HG03439 (cell line): ENCODE results near the gene UNC13B.

Source experiments
- ATAC-seq: cut with Tn5 transposase; IDR thresholded peaks from one replicate; pipeline ENCODE4 v1.9.1; 2021; ENCODE audit warnings: mild to moderate bottlenecking, moderate library complexity; ENCODE audit not compliant: unreplicated experiment

Gene UNC13B

DNA sequence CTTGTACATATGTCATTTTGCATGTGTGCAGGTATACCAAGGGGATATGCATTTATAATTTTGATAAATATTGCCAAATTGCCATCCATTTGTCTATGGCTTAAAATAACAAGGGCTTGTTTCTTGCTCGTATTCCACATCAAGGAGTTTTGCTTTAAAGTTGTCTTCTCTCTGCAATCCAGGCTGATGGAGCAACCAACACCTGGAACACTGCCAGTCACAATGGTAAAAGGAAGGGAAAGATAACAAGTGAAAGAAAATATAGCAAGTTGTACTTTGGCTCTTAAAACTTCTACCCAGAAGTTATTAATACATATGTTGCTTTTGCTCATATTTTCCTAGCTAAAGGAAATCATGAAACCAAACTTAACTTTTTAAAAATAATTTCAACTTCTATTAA is 156.9 kb downstream of the UNC13B start:
- no peak for ATAC-seq

DNA sequence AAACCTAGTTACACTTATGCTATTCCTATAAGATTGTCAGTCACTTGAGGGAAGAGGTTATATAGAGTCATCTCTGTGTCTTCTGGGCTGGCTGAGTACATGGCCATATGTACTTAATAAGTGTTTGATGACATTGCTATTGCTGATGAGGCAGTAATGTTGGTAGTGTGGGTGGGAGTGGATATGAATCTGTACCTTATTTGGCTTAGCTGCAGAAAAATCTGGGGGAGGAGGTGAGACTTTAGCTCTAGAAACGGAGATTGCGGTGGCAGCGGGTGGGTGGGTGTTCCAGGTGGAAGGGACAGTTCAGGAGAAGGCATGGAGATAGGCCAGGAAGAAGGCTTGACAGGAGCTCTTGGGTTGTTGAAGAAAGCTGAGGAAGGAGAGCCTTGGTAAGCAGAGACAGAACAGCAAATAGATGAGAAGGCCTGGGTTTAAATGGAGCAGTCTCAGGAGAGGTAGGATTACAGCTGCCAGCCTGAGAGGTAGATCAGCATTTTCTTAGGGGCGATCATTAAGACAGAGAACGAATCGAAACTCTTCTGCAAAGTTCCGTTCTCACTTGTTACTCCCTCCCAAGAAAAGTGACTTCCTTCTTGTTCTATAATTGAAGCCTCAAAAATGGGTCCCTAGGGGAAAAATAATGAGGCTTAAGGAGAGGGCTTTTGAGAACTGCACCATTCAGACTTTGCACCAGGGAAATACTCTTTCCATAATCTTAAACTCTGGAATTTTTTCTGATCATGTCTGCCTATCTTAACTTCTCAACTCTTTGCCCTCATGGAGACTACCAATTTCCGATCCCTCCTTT is 160.5 kb downstream of the UNC13B start:
- no peak for ATAC-seq

DNA sequence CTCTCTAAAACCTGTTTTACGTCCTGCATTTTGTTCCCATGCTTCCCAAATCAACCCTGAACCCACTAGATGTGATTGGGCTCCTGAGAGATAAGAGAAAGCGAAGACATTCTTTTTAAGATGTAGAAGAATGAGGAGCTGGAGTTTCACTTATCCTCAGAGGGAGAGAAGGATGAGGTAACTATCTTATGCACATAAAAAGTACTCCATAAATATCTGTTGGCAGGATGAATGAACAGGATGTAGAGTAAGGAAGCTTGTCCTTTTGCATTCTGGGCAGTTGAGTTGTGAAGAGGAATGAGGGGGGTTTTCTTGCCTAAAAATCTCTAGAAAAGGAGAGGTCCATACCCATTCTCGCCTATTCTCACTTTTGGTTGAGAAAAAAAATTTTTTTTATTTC is 163.2 kb downstream of the UNC13B start:
- no peak for ATAC-seq

DNA sequence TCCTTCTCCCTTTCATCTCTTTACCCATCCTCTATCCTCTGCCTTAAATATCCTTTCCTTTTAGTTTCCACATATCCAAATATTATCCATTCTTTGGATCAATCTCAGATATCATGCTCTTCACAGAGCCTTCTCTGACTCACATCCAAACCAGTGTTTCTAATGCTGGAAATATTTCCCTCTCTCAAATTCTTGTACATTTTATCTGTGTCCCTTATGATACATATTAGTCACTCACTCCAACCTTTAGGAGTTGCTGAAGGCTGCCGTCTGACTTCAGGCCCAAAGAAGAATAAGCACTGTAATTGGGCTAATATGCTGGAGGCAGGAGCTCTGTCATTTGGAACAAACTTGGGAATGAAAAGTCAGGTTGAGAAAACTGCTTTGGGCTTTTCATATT is 171.7 kb downstream of the UNC13B start:
- ATAC-seq, result no peak

DNA sequence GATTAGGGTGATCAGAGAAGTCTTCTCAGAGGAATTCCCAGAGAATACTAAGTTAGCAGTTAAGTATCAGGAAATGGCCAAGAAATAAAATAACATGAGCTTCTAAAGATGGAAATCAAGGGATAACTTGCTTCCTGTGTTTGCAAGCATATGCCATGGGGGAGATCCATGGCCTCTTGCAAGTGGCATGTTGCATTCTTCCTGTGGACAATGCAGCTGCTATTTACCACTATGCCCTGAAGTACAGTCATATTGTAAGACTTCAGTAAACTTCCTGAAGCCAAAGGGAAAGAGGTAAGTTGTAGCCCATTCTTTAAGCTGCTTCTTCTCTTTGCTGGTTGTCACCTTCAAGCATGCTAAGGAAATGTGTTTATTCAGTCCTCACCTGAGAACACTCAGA is 173.4 kb downstream of the UNC13B start:
- ATAC-seq, result no peak

DNA sequence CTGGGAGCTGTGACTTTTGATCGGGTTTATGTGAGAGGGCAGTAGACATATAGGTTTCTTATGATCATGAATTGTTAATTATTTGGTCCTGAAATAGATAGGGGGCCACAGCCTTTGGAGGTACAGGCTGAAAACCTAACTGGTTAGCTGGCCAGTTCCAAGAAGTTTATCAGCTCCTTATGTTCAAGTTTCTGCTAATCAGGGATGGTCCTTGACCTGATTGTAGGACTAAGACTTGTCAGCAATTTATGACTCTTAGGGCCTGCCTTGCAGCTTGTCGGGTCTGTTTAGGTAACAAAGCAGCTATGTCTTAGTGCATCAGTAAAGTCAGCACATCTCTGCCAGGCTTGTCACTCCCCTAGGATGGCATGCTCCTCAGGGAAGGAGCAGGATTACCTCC is 176.3 kb downstream of the UNC13B start:
- no peak for ATAC-seq

DNA sequence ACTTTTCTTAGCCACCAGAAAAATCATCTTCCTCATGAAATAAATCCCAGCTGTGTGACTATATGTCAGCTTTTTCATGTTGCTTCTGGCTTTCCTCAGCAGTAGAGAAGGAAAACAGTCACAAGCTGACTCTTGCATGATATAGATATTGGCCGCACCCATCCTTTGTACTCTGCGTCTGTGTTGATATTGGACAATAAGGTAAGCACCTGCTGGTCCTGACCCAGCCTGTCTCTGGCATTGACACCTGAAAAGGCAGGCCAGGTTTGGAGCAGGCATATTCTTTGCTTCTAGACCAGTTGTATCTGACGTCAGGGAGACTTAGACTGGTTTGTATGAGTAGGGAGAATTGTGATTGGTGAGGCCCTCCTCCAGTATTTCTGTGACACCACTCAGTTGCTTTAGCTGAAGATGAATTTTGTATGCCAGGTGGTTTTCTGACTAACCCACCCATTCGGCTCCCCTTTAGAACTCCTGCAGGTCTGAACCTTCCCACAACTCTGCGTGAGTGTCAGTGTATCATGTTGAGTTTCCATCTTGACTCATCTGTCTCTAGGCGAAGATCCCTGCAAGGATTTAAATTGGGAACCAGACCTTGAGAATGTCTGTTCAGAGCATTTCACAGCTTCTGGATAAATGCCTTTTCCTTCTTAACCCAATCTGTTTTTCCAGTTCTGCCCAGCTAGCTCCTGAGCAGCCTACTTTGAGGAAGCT is 176.9 kb downstream of the UNC13B start:
- ATAC-seq, result no peak

DNA sequence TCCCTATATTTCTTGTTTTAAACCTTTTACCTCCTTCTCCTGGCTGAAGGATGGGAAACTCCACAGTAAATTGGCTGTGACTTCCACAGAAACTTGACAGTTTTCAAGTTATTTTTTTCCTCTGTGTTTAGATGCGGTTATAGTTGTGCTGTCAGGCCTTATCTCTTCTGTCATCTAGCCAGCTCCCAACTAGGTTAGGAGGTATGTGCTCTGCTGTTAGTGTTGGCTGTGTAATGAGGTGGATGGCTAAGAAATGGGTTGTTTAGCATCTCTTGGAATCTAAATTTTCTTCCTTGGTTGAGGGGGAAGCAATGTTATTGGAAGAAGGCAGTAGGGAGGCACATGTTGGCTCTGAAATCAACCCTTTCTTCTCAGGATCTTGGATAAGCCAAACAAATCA is 178.2 kb downstream of the UNC13B start:
- ATAC-seq, result no peak

DNA sequence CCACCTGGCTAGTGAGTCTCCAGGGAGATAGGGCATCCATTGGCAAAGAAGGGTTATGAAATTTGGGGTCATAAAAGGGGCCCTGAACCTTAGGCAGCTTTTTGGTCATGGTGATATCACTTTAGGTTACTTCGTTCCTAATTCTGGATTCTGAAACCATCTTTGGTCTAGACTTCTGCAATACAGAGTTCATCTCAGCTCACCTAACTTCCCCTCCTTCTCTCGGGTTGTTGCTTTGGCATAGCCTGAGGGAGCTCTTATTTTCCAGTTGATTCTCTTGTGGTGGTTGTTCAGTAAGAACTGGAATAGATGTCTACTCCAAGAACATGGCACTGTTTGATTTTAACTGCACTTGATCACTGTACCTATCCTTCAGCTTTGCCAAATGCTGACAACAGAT is 179.2 kb downstream of the UNC13B start:
- ATAC-seq, result no peak

DNA sequence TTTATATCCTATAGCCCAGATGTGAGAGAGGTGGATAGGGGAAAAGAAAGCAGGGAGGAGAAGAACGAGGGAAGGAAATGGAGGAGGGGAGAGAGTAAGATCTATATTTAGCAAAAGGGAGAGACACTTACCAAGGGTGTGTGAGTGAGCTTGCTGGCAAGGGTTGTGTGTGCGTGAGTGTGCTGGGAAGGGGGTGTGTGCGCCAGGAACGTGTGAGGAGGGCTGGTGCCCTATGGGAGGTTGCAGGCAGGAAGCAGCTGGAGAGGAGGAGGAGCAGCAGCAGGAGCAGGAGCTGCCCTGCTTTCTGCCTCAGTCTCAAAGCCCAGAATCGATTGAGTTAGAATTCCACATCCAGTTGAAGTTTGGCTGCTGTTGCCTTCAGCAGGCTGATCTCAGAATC is 179.8 kb downstream of the UNC13B start:
- ATAC-seq, result no peak

DNA sequence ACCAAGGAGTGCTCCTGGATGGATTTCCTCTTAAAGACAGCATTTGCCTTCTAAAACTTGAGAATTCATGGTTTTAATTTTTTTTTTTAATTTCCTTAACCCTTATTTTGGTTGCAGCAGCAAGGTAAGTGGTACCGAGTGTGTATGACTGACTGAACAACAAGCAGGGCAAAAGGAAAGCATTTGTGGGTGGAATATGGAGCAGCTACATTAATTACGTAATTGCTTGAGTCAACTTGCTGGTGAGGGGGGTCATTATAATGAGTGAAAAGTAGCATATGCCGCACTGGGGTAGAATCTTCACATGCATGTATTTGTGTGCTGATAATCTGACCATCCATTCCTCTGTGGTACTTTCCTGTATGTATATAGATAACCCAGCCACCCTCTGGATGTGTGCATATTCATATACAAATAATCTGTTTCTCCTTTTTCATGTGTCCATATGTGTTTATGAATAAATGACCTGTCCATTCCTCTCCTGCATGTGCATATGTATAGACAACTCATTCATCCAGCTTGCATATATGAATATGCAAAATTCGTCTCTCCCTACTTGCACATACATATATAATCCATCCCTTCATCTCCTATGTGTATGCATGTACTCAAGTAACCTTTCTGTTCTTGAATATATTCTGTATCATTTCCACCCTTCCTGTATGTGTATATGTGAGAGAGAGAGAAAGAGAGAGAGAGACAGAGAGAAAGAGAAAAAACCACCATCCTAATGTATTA is 180.6 kb downstream of the UNC13B start:
- ATAC-seq, result no peak

DNA sequence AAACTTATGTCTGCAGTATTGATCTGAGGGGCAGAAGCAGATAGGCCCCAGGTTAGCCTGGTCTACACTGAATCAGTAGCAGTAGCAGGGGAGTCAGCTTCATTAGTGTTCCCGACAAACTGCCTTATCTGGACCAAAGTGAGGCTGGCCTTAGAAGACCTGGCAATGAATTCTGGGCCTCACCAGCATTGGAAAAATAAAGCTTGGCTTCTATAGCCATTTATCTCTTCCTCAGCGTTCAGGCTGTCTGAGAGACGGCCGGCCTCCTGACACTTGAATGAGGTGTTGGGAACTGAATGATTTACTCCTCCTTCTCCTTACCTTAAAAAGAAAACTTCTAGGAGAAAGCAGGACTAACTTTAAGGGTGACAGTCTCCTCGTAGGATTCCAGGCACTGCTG is 186.3 kb downstream of the UNC13B start:
- no peak for ATAC-seq

DNA sequence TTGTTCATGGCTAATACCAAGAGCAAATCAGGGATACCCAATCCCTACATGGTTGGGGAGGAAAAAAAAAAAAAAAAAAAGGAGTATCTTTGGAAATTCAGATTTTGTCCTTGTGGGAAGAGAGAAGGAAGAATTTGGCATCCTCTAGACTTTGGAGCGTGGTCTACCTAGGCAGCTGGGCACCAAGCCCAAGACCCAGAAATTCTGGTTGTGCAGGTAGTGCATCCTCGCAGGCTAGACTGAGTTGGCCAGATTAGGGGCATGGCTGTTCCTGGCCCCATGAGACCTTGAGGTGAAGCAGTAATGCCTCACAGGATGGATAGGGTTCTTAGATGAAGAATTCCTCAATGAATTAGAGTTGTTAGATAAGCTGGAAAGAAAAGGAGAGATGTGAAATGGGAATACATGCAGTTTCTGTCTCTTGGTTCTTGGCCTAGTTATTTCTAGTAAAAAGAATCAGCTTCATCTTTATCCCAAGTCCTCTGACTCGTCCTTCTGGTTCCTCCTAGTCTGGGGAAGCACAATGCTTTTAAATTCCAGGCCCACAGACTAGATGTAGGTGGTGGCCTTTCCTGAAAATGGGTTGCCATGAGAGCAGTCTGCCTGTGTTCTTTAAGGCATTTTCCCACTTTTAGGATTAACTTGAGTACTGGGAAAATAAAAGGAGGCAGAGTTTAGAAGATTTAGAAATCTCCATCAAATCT is 187.6 kb downstream of the UNC13B start:
- no peak for ATAC-seq

DNA sequence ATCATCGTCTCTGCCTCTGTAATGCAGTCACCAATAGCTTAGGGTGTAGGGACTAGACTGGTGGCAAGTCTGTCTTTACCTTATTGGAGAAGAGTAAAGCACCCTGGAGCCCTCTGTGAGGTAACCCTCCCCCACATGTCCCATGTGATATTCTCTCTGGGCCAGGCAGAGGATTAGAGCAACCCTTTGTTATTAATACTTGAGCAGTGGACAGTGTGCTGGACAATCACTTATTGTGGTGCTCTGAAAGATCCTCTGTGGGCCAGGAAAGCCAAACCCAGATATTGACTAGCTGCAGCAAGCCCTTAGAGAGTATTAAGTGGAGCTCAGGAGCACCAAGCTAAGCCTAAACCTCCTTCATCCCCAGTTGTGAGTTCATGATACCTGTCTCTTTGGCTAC is 188.4 kb downstream of the UNC13B start:
- no peak for ATAC-seq

DNA sequence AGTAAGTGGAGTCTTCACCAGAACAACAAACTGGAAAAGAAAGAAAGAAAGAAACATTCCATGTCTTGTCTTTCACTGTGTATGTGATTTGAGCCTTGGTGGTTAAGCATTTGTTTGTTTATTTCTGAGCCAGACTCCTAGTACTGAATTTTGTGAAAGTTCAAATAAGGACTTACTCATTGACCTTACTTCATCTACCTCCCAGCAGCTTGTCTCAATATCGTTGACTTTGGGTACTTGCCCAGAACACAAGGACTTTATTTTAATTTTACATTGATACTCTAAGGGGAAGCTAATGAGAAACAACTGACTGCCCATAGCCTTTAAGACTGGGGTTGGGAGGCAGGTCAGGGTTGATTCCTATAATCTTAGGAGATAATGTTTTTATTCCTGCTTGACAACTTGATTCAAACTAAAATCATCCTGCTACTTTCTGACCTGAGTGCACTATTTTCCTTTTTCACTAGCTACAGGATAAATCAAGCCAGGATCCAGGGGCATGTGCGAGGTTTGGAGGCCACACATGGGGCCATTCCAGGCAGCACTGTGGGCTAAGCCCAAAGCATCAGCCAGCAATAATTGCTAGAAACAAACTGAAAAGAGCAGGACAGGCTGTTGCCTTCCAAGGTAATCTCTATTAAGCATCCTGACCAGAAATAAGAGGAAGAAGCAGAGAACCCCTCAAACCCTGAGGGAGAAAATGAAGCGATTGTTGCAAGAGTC is 189.2 kb downstream of the UNC13B start:
- ATAC-seq, result no peak

DNA sequence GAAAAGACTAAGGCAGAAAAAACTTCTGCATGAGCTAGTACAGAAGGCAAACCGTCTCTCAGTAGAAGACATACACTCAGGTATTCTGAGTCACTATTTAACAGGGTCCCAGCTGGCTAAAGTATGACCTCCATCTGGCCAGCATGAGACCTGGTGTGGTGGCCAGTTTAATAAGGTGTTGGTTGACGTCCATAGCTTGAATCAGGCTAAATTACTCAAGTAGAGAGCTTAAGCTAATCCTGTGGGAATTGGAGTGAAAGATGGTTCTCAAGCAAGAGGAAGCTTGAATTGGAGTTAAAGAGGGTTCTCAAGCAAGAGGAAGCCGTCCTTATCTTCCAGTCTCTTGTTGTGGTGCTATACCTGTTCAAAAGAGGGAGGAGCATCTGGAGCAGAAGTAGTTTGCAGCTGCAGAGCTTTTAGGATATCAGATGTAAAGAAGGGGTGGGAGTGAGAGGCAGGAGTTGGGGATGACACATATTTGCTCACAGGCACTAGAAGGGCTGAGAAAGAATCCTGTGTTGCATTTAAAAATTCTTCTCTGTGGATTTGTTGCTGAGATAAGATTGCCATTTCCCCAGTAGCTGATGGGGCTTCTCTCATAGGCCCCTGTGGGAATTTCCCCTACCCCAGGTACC is 192.0 kb downstream of the UNC13B start:
- ATAC-seq, result no peak

DNA sequence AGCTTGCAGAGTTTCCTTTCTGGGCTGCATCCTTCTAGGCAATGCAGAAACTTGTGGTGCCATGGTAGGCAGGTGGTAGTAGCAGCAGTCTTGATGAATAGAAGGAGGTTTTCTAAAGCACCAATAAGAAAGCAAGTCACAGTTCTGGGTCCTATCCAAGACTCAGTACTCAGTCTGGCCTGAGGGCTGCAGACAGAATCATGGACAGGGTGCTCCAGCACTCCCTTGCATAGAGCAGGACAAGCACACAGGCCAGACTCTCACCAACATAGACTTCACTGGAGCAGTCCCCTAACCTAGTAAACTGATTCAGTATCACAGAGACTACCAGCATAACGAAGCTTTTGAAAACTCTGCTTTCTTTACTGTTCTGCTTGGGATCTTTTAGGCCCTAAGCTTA is 194.1 kb downstream of the UNC13B start:
- ATAC-seq, result no peak

DNA sequence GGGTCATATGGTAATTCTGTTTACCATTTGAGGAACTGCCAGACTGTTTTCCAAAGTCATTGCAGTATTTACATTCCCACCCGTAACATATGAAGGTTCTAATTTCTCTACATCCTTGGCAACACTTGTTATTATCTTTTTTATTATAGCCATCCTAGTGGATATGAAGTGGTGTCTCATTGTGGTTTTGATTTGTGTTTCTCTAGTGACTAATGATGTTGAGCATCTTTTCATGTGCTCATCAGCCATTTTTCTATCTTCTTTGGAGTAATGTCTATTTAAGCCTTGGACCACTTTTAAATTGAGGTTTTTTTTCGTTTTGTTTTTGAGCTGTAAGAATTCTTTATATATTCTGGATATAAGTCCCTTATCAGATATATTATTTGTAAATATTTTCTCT is 195.3 kb downstream of the UNC13B start:
- ATAC-seq, result no peak

DNA sequence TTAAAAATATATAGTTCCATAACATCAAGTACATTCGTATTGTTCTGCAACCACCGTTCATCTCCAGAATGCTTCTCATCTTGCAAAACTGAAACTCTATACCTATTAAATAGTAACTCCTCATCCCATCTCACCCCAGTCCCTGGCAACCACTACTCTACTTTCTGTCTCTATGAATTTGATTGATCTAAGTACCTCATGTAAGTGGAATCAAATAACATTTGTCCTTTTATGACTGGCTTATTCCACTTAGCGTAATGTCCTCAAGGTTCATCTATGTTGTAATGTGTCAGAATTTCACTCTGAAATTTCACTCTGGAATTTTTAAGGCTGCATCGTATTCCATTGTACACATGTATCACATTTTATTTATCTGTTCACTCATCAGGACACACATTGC is 196.0 kb downstream of the UNC13B start:
- no peak for ATAC-seq
